OCI-LY1 (cell line): ENCODE results near the gene SLC24A4.

Experiments
- CTCF ChIP-seq: fragments of 200-600 bp; sonication (generic), shearing (Covaris generic); IDR thresholded peaks from 2 replicates; pipeline ENCODE4 v1.5.1; 2017; ENCODE audit warnings: mild to moderate bottlenecking, antibody characterized with exemption, low read length, moderate library complexity, mixed read lengths
- EZH2 ChIP-seq: fragments of 200-600 bp; sonication (generic), shearing (Covaris generic); IDR thresholded peaks from 2 replicates; pipeline ENCODE4 v1.8.0; 2017; ENCODE audit warnings: borderline replicate concordance, mixed run types, mild to moderate bottlenecking, antibody characterized with exemption, low read length, moderate library complexity, mixed read lengths

DNA sequence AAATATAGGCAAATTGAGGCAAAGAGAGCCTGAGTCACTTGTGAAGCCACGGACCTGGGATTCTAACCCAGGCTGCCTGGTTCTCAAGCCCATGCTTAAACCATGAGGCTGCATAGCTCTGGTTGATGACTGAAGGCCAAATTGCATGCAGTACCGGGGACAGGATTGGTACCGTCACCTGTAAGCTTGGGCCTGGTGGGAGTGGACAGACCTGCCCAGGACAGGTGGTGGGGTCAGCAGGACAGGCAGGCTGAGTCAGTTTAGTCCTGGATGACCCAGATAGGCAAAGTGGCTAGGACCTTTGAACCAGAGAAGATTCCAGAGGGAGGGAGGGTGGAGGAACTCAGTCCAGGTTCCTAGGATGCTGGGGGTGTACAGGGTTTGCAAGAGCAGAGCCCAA lies 216.5 kb downstream of the SLC24A4 start:
- TF ChIP-seq CTCF (no peak), EZH2 (no peak)
